ENCODE data around the gene TRIM65. TPM values are rescaled to one million over a fixed set of nuclear protein-coding genes. Genes with fewer than 3 reads are reported as not detected.

Gene TRIM65
- total and polyA plus RNA-seq, 2 of the 13 experiments (the other 11 are each of a cell fraction or from before 2014, with no cell fraction given), result 10.3 to 22.4 TPM

DNA sequence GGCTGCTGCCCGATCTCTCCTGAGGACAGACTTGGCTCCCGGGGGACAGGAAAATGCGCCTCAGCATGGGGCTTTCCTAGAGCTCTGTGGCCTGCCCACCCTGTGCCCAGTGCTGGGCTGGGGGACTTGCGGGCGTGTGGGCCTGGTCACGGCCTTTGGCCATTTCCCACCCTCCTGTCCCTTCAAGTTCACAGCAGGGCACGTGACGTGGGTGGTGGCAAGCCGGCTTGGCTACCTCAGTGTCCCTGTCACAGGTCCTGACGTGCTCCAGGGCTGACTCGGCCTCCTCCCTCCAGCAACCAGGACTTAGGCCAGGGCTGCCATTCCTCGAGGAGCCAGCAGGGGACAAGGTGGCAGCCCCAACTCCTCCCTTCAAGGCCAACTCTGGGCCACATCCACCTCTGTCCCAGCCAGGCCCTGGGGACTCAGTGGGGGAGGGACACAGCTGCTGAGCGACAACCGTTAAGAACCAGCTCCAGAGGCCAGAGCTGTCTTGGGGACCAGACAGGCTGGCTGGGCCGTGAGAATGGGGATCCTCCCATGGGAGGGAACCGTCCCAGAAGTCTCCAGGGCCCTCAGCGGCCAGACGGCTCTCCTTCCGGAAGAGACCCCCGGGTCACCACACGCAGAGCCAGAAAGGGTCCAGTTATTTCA lies 51.6 kb downstream of the TRIM65 start (continued):
- TF ChIP-seq KMT2A (CRISPR knock-in tag; IDR thresholded peaks at IDR 0.05) (peak; percentile 23; the same call in 1 of the 2 replicates), PRPF4 (IDR thresholded peaks at IDR 0.05; ENCODE audit: low read depth, low read length, poor library complexity, severe bottlenecking) (no peak), ZNF775 (CRISPR knock-in tag; IDR thresholded peaks at IDR 0.05; ENCODE audit: borderline replicate concordance) (no peak), ONECUT2 (CRISPR knock-in tag; IDR thresholded peaks at IDR 0.05) (no peak), NCOA1 (CRISPR knock-in tag; IDR thresholded peaks at IDR 0.05) (0 out of 2 replicates have a peak, but pooled peaks have one; percentile 40), GLI4 (CRISPR knock-in tag; IDR thresholded peaks at IDR 0.05; ENCODE audit: borderline replicate concordance) (0 out of 2 replicates have a peak, but pooled peaks have one; percentile 35), ZNF670 (CRISPR knock-in tag; IDR thresholded peaks at IDR 0.05; ENCODE audit: borderline replicate concordance) (no peak), ZNF451 (CRISPR knock-in tag; IDR thresholded peaks at IDR 0.05) (peak; percentile 8; the same call in 1 of the 2 replicates), ZNF850 (CRISPR knock-in tag; conservative IDR thresholded peaks at IDR 0.05) (no peak), MXD4 (CRISPR knock-in tag; IDR thresholded peaks at IDR 0.05) (no peak)
- TF ChIP-seq, protein P1, sequence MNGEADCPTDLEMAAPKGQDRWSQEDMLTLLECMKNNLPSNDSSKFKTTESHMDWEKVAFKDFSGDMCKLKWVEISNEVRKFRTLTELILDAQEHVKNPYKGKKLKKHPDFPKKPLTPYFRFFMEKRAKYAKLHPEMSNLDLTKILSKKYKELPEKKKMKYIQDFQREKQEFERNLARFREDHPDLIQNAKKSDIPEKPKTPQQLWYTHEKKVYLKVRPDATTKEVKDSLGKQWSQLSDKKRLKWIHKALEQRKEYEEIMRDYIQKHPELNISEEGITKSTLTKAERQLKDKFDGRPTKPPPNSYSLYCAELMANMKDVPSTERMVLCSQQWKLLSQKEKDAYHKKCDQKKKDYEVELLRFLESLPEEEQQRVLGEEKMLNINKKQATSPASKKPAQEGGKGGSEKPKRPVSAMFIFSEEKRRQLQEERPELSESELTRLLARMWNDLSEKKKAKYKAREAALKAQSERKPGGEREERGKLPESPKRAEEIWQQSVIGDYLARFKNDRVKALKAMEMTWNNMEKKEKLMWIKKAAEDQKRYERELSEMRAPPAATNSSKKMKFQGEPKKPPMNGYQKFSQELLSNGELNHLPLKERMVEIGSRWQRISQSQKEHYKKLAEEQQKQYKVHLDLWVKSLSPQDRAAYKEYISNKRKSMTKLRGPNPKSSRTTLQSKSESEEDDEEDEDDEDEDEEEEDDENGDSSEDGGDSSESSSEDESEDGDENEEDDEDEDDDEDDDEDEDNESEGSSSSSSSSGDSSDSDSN (CRISPR knock-in tag; IDR thresholded peaks at IDR 0.05), result peak; percentile 79
- TF ChIP-seq, protein P2, sequence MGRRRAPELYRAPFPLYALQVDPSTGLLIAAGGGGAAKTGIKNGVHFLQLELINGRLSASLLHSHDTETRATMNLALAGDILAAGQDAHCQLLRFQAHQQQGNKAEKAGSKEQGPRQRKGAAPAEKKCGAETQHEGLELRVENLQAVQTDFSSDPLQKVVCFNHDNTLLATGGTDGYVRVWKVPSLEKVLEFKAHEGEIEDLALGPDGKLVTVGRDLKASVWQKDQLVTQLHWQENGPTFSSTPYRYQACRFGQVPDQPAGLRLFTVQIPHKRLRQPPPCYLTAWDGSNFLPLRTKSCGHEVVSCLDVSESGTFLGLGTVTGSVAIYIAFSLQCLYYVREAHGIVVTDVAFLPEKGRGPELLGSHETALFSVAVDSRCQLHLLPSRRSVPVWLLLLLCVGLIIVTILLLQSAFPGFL (CRISPR knock-in tag; IDR thresholded peaks at IDR 0.05), result no peak
- TF ChIP-seq, protein P3, sequence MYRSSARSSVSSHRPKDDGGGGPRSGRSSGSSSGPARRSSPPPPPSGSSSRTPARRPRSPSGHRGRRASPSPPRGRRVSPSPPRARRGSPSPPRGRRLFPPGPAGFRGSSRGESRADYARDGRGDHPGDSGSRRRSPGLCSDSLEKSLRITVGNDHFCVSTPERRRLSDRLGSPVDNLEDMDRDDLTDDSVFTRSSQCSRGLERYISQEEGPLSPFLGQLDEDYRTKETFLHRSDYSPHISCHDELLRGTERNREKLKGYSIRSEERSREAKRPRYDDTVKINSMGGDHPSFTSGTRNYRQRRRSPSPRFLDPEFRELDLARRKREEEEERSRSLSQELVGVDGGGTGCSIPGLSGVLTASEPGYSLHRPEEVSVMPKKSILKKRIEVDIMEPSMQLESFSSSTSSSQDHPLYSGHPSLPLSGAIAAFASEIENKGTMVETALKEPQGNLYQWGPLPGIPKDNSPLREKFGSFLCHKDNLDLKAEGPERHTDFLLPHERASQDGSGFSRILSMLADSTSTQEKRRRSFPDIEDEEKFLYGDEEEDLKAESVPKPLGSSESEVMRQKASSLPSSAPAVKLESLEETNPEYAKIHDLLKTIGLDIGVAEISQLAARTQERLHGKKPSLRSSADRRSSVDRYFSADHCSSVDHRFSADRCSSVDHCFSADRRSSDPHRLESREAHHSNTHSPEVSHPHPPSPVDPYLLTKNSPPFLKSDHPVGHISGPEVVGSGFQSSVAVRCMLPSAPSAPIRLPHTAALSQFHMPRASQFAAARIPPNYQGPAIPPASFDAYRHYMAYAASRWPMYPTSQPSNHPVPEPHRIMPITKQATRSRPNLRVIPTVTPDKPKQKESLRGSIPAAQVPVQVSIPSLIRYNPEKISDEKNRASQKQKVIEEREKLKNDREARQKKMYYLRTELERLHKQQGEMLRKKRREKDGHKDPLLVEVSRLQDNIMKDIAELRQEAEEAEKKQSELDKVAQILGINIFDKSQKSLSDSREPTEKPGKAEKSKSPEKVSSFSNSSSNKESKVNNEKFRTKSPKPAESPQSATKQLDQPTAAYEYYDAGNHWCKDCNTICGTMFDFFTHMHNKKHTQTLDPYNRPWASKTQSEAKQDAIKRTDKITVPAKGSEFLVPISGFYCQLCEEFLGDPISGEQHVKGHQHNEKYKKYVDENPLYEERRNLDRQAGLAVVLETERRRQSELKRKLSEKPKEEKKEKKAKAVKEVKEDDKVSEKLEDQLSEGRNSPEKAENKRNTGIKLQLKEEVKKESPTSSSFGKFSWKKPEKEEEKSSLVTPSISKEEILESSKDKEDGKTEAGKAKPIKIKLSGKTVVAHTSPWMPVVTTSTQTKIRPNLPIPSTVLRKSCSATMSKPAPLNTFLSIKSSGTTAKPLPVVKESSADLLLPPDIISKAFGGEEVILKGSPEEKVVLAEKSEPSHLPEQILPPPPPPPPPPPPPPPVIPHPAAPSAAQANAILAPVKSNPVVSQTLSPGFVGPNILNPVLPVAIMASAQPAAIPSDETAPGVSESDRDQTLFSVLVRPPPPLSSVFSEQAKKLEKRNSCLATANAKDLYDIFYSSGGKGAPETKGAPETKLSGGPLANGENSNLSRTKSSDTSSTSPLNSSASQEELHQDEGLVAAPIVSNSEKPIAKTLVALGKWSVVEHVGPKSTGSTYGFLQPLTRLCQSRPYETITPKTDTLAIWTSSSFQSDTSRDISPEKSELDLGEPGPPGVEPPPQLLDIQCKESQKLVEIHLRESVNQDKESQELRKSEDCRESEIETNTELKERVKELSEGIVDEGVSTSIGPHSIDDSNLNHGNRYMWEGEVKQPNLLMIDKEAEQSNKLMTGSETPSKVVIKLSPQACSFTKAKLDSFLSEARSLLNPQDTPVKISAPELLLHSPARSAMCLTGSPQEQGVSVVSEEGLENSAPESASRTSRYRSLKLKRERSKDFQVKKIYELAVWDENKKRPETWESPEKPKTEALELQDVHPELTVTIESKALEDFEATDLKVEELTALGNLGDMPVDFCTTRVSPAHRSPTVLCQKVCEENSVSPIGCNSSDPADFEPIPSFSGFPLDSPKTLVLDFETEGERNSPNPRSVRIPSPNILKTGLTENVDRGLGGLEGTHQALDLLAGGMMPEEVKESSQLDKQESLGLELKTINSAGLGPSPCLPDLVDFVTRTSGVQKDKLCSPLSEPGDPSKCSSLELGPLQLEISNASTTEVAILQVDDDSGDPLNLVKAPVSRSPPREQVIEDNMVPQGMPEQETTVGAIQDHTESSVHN (CRISPR knock-in tag; IDR thresholded peaks at IDR 0.05), result peak; percentile 57; the same call in 1 of the 2 replicates
- TF ChIP-seq, protein P4, sequence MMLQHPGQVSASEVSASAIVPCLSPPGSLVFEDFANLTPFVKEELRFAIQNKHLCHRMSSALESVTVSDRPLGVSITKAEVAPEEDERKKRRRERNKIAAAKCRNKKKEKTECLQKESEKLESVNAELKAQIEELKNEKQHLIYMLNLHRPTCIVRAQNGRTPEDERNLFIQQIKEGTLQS (CRISPR knock-in tag; IDR thresholded peaks at IDR 0.05), result no peak
- TF ChIP-seq, protein P5, sequence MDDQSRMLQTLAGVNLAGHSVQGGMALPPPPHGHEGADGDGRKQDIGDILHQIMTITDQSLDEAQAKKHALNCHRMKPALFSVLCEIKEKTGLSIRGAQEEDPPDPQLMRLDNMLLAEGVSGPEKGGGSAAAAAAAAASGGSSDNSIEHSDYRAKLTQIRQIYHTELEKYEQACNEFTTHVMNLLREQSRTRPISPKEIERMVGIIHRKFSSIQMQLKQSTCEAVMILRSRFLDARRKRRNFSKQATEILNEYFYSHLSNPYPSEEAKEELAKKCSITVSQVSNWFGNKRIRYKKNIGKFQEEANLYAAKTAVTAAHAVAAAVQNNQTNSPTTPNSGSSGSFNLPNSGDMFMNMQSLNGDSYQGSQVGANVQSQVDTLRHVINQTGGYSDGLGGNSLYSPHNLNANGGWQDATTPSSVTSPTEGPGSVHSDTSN (CRISPR knock-in tag; IDR thresholded peaks at IDR 0.05; ENCODE audit: borderline replicate concordance), result no peak

Data from HepG2 (cell line).